ENCODE results near the gene LOXL4. TPM values are rescaled to one million over a fixed set of nuclear protein-coding genes. Genes with fewer than 3 reads are reported as not detected.

Gene LOXL4
- total RNA-seq, 4 donors from 2014 or later, result 0.85 to 1.7 (median 1.6) TPM; not detected in 1

DNA sequence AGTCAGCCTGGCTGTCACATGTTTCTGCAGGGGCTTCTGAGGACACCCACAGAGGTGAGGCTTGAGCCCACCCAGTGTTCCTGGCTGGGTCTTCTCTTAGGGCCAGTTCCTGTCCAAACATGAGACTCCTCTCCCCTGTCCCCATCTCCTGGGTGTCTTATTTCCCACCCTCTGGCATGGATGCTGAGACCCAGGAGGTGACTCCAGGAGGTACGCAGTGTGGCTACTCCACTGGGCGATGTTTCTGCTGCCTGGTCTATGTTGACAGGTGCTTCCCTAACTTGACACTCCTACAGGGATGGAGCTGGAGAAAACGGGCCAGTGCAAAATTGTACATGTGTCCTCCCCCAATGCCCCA is 26.3 kb upstream of the LOXL4 start:
- Histone ChIP-seq H3K27ac (no peak overlapping the region), H3K36me3 (no peaks in the 10 kb centered on the region), H3K4me1 (peaks cover 0 to 4% (median 0%) of the 10 kb centered on the region in 4 donors), H3K27me3 (no peaks in the 10 kb centered on the region), H3K4me3 (no peak overlapping the region), H3K9me3 (no peaks in the 10 kb centered on the region)
- no peak for TF ChIP-seq POLR2A (IDR thresholded peaks at IDR 0.05)
- TF ChIP-seq, protein P1, sequence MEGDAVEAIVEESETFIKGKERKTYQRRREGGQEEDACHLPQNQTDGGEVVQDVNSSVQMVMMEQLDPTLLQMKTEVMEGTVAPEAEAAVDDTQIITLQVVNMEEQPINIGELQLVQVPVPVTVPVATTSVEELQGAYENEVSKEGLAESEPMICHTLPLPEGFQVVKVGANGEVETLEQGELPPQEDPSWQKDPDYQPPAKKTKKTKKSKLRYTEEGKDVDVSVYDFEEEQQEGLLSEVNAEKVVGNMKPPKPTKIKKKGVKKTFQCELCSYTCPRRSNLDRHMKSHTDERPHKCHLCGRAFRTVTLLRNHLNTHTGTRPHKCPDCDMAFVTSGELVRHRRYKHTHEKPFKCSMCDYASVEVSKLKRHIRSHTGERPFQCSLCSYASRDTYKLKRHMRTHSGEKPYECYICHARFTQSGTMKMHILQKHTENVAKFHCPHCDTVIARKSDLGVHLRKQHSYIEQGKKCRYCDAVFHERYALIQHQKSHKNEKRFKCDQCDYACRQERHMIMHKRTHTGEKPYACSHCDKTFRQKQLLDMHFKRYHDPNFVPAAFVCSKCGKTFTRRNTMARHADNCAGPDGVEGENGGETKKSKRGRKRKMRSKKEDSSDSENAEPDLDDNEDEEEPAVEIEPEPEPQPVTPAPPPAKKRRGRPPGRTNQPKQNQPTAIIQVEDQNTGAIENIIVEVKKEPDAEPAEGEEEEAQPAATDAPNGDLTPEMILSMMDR (IDR thresholded peaks at IDR 0.05), result no peak
- no peak for DNase-seq

DNA sequence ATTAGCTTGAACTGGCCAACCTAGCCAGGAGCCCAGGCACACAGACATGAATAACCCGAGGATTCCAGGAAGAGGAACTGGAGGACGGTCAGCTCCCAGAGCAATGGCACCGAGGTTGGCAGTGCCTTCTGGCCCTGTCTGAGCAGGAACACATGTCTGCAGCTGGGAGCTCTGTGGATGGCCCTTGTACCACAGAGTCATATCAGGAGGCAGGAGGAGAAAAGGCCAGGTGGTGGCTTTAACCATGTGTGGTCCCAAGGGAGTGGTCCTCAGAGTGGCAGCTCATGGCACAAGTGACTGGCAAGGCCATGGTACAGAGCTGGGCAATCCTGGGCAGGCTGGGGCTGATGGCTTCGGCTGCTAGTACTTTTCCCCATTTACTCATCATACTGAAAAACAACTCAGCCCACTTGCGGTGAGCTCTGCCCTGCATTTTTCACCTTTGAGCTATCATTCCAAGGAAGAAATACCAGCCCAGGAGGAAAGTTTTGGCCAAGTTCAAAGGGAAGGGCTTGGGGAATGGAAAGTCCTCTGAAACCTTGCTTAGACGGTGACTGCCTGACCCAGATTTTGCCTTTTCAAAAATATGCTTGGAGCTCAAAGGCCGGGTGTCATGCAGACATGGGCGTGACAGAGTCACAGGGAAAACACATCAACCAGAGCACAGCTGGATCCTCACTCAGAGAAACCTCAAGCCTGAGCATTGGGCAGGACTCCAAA is 25.7 kb upstream of the LOXL4 start:
- H3K9me3 ChIP-seq, result no peaks in the 10 kb centered on the region
- H3K4me1 ChIP-seq, result peaks cover 0 to 4% (median 0%) of the 10 kb centered on the region in 4 donors
- no peak overlapping the region for H3K4me3 ChIP-seq
- DNase-seq, result no peak
- no peak overlapping the region for H3K27ac ChIP-seq
- TF ChIP-seq, protein P1 (IDR thresholded peaks at IDR 0.05), result no peak
- TF ChIP-seq POLR2A (IDR thresholded peaks at IDR 0.05), result no peak
- H3K27me3 ChIP-seq, result no peaks in the 10 kb centered on the region
- no peaks in the 10 kb centered on the region for H3K36me3 ChIP-seq

DNA sequence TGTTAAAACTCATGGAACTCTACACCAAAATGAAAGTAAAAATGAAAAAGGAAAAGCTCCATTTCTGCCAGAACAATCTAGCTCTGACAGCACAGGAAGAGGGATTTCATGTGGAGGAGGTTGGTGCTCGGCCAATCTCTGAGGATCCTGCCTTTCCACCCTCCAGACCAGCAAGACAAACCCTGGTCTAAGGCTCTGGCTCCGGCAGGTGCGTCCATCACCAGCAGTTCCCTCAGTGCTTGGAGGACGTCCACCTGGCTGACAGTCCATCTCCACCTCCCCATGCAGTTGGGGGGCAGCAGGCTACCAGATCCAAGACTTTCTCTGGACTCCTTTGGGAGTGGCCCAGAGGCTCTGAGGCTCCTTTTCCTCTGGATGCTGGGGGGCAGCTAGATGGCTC is 25.0 kb upstream of the LOXL4 start:
- TF ChIP-seq POLR2A (IDR thresholded peaks at IDR 0.05), result no peak
- TF ChIP-seq, protein P1 (IDR thresholded peaks at IDR 0.05), result no peak
- Histone ChIP-seq H3K27ac (no peak overlapping the region), H3K27me3 (no peaks in the 10 kb centered on the region), H3K4me1 (peaks cover 0 to 4% (median 0%) of the 10 kb centered on the region in 4 donors), H3K9me3 (no peaks in the 10 kb centered on the region), H3K36me3 (no peaks in the 10 kb centered on the region), H3K4me3 (no peak overlapping the region)
- DNase-seq, result no peak

DNA sequence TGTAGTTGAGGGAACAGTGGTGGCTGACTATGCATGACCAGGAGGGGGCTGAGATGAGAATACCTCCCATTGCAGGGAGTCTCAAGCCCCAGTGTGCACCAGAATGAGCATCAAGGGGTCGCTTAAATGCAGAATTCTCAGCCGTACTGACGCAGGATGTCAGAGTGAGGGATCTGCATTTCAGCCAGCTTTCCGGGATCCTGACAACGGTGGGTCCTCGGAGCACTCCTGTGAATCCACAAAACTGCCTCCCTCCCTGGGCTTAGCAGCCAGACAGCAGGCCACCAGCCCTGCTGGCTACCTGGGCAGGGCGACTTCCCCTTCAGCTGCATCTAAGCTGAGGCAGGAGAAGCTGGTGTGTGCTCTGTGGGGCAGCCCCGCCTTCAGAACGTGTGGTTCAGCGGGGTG is 21.8 kb upstream of the LOXL4 start:
- Histone ChIP-seq H3K36me3 (no peaks in the 10 kb centered on the region), H3K27me3 (no peaks in the 10 kb centered on the region), H3K9me3 (no peaks in the 10 kb centered on the region), H3K27ac (no peak overlapping the region), H3K4me1 (peaks cover 0 to 4% (median 0%) of the 10 kb centered on the region in 4 donors), H3K4me3 (no peak overlapping the region)
- no peak for DNase-seq
- TF ChIP-seq, protein P1 (IDR thresholded peaks at IDR 0.05), result no peak
- TF ChIP-seq POLR2A (IDR thresholded peaks at IDR 0.05), result no peak

DNA sequence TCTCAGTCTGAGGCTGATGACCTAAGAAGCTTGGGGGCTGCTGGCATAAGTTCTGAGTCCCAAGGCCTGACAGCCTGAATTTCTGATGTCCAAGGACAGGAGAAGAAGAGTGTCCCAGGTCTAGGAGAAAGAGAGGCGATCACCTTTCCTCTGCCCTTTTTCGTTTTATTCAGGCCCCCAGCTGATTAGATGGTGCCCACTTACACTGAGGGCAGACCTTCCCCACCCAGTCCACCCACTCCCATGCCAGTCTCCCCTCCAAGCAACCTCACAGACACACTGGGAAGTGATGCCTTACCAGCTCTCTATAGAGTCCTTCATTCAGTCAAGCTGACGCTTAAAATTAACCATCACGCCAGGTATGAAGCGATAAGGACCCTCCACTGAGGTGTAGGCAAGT is 19.3 kb upstream of the LOXL4 start:
- no peaks in the 10 kb centered on the region for H3K4me1 ChIP-seq
- no peaks in the 10 kb centered on the region for H3K36me3 ChIP-seq
- H3K4me3 ChIP-seq, result no peak overlapping the region
- no peak for DNase-seq
- no peaks in the 10 kb centered on the region for H3K27me3 ChIP-seq
- peaks cover 0 to under 1% (median 0%) of the 10 kb centered on the region in 4 donors for H3K9me3 ChIP-seq
- no peak overlapping the region for H3K27ac ChIP-seq
- no peak for TF ChIP-seq POLR2A (IDR thresholded peaks at IDR 0.05)
- TF ChIP-seq, protein P1 (IDR thresholded peaks at IDR 0.05), result no peak

Data from Peyer's patch (tissue), 4 donors.